SK-N-SH treated with all-trans-retinoic acid at 6 μM for 48 hours (cell line): ENCODE data around the gene TRIM59.
"Not testable (repeated sequence)": the region's sequence is repeated elsewhere in the genome, so short reads cannot be mapped to it uniquely, and the experiment has no call there.

Experiments used
- ATAC-seq: fragments of 200-7000 bp; cut with Tn5 transposase; 3 replicates; pipeline ENCODE4 v1.9.1; 2020; ENCODE audit warnings: mild to moderate bottlenecking, moderate library complexity
- ARNTL ChIP-seq: fragments of 450-650 bp; formaldehyde crosslinking; IDR thresholded peaks from 2 replicates; pipeline ENCODE4 v1.5.0; 2020; ENCODE audit warnings: low read depth, mild to moderate bottlenecking, moderate library complexity, borderline replicate concordance
- BACH2 ChIP-seq: fragments of 250-450 bp; sonication (Bioruptor Pico); IDR thresholded peaks from 2 replicates; pipeline ENCODE4 v1.9.0; 2021; ENCODE audit warnings: mild to moderate bottlenecking, borderline replicate concordance
- CSDC2 ChIP-seq: fragments of 250-450 bp; sonication (Bioruptor Pico); IDR thresholded peaks from 2 replicates; pipeline ENCODE4 v1.5.0; 2020; ENCODE audit warnings: mild to moderate bottlenecking, moderate library complexity
- CSRNP3 ChIP-seq: fragments of 250-450 bp; sonication (Bioruptor Pico); IDR thresholded peaks from 2 replicates; pipeline ENCODE4 v1.5.1; 2021; ENCODE audit warnings: mild to moderate bottlenecking, moderate library complexity
- ESRRG ChIP-seq: fragments of 250-450 bp; sonication (Bioruptor Pico); IDR thresholded peaks from 2 replicates; pipeline ENCODE4 v1.6.1; 2021; ENCODE audit warnings: mild to moderate bottlenecking
- GLIS3 ChIP-seq: fragments of 250-450 bp; sonication (Bioruptor Pico); IDR thresholded peaks from 2 replicates; pipeline ENCODE4 v1.5.0; 2020; ENCODE audit warnings: mild to moderate bottlenecking, moderate library complexity
- ISL1 ChIP-seq: fragments of 250-450 bp; sonication (Bioruptor Pico); IDR thresholded peaks from 2 replicates; pipeline ENCODE4 v2.1.2; 2022; ENCODE audit warnings: mild to moderate bottlenecking, moderate library complexity
- OSR1 ChIP-seq: fragments of 250-450 bp; sonication (Bioruptor Pico); IDR thresholded peaks from 2 replicates; pipeline ENCODE4 v1.8.0; 2022; ENCODE audit warnings: moderate library complexity, mild to moderate bottlenecking, inconsistent platforms
- PATZ1 ChIP-seq: fragments of 250-450 bp; sonication (Bioruptor Pico); IDR thresholded peaks from 2 replicates; pipeline ENCODE4 v1.8.0; 2020; ENCODE audit warnings: mild to moderate bottlenecking, moderate library complexity, borderline replicate concordance
- POU6F1 ChIP-seq: fragments of 250-450 bp; sonication (Bioruptor Pico); IDR thresholded peaks from 2 replicates; pipeline ENCODE4 v1.8.0; 2021; ENCODE audit warnings: low read depth, mild to moderate bottlenecking, moderate library complexity, borderline replicate concordance
- PPARA ChIP-seq: fragments of 250-450 bp; sonication (Bioruptor Pico); IDR thresholded peaks from 2 replicates; pipeline ENCODE4 v1.5.0; 2020; ENCODE audit warnings: mild to moderate bottlenecking, borderline replicate concordance
- RARB ChIP-seq: fragments of 250-450 bp; sonication (Bioruptor Pico); IDR thresholded peaks from 2 replicates; pipeline ENCODE4 v1.8.0; 2021; ENCODE audit warnings: mild to moderate bottlenecking, moderate library complexity
- SNAI2 ChIP-seq: fragments of 250-450 bp; sonication (Bioruptor Pico); IDR thresholded peaks from 2 replicates; pipeline ENCODE4 v1.5.0; 2020; ENCODE audit warnings: mild to moderate bottlenecking, moderate library complexity
- TCF4 ChIP-seq: fragments of 250-450 bp; sonication (Bioruptor Pico); IDR thresholded peaks from 2 replicates; pipeline ENCODE4 v1.8.0; 2021; ENCODE audit warnings: mild to moderate bottlenecking, moderate library complexity, borderline replicate concordance
- TOX ChIP-seq: fragments of 250-450 bp; sonication (Bioruptor Pico); IDR thresholded peaks from 2 replicates; pipeline ENCODE4 v1.8.0; 2021; ENCODE audit warnings: mild to moderate bottlenecking, moderate library complexity, borderline replicate concordance
- TSHZ2 ChIP-seq: fragments of 250-450 bp; sonication (Bioruptor Pico); IDR thresholded peaks from 2 replicates; pipeline ENCODE4 v1.5.0; 2020; ENCODE audit warnings: mild to moderate bottlenecking, moderate library complexity
- ZC3H10 ChIP-seq: fragments of 250-450 bp; sonication (Bioruptor Pico); IDR thresholded peaks from 2 replicates; pipeline ENCODE4 v1.5.1; 2021; ENCODE audit warnings: mild to moderate bottlenecking, moderate library complexity
- ZFP30 ChIP-seq: fragments of 450-650 bp; formaldehyde crosslinking; IDR thresholded peaks from 2 replicates; pipeline ENCODE4 v1.5.0; 2022; ENCODE audit warnings: mild to moderate bottlenecking, moderate library complexity
- ZNF70 ChIP-seq: fragments of 450-650 bp; formaldehyde crosslinking; IDR thresholded peaks from 2 replicates; pipeline ENCODE4 v1.5.0; 2020; ENCODE audit warnings: mild to moderate bottlenecking, moderate library complexity
- ZNF8 ChIP-seq: fragments of 450-650 bp; formaldehyde crosslinking; IDR thresholded peaks from 2 replicates; pipeline ENCODE4 v1.5.0; 2020; ENCODE audit warnings: mild to moderate bottlenecking, moderate library complexity

TRIM59 gene

GRCh38 chr3:160454995-160455394 is 5.4 kb upstream of the TRIM59 start (continued):
- no peak for TF ChIP-seq GLIS3
- no peak for TF ChIP-seq BACH2 (CRISPR knock-in tag)

- not testable (repeated sequence) for ATAC-seq
Measured at GRCh38 chr3:160452251-160452650, 2.7 kb upstream of the TRIM59 start.

- ATAC-seq, result no peak
Measured at GRCh38 chr3:160451602-160452001, 2.0 kb upstream of the TRIM59 start.

GRCh38 chr3:160450846-160451245 is 1.3 kb upstream of the TRIM59 start:
- ATAC-seq, result peak; percentile 64
- TF ChIP-seq SNAI2 (CRISPR knock-in tag), result no peak
- no peak for TF ChIP-seq PATZ1 (CRISPR knock-in tag)
- TF ChIP-seq ISL1 (CRISPR knock-in tag), result peak; percentile 18; the same call in 1 of the 2 replicates

More at GRCh38 chr3:160451602-160452001, 2.0 kb upstream of the TRIM59 start:
- no peak for TF ChIP-seq CSDC2
- no peak for TF ChIP-seq SNAI2 (CRISPR knock-in tag)
- no peak for TF ChIP-seq ZNF8 (CRISPR knock-in tag)
- no peak for TF ChIP-seq TOX (CRISPR knock-in tag)
- no peak for TF ChIP-seq GLIS3
- no peak for TF ChIP-seq RARB
- TF ChIP-seq ARNTL, result no peak
- TF ChIP-seq ISL1 (CRISPR knock-in tag), result no peak
- no peak for TF ChIP-seq ZC3H10 (CRISPR knock-in tag)
- TF ChIP-seq ZNF70 (CRISPR knock-in tag), result no peak
- no peak for TF ChIP-seq POU6F1 (CRISPR knock-in tag)

GRCh38 chr3:160448845-160449635 is 546 bp downstream of the TRIM59 start:
- peak; percentile 78 for ATAC-seq
- no peak for TF ChIP-seq BACH2 (CRISPR knock-in tag)
- TF ChIP-seq ZNF8 (CRISPR knock-in tag), result no peak
- TF ChIP-seq GLIS3, result no peak
- TF ChIP-seq CSRNP3 (CRISPR knock-in tag), result no peak
- TF ChIP-seq PPARA (CRISPR knock-in tag), result no peak

- no peak for ATAC-seq
- no peak for TF ChIP-seq ZFP30
- no peak for TF ChIP-seq OSR1 (CRISPR knock-in tag)
- no peak for TF ChIP-seq TCF4 (CRISPR knock-in tag)
- no peak for TF ChIP-seq ISL1 (CRISPR knock-in tag)
- no peak for TF ChIP-seq ZNF70 (CRISPR knock-in tag)
- TF ChIP-seq ESRRG (CRISPR knock-in tag), result no peak
- TF ChIP-seq TSHZ2 (CRISPR knock-in tag), result no peak
- TF ChIP-seq GLIS3, result no peak
- no peak for TF ChIP-seq BACH2 (CRISPR knock-in tag)
- TF ChIP-seq RARB, result no peak
- TF ChIP-seq POU6F1 (CRISPR knock-in tag), result no peak
- no peak for TF ChIP-seq TOX (CRISPR knock-in tag)
Measured at GRCh38 chr3:160447544-160447943, 2.0 kb downstream of the TRIM59 start.
